ENCODE measurements around the gene CENPS.
"Not testable (repeated sequence)": the region's sequence is repeated elsewhere in the genome, so short reads cannot be mapped to it uniquely, and the experiment has no call there.

Gene CENPS

DNA sequence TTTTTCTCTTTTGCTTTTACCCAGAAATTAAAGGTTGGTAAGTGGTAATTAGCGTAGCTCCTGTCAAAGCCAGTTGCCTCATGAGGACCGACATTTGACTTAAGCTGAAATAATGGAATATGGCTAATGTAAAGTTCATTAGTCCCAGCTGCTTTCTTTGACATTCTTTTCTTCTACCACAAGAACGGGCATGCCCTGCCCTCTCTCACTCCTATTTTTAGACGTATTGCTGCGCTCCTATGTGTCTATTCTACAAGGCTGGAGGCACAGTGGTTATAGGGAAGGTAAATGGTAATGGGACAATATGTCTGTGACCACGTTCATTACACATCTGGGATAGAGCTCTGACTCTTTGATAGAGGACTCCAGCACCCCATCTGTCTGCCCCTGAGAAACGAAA lies 26.4 kb downstream of the CENPS start:
- DNase-seq = no peak

DNA sequence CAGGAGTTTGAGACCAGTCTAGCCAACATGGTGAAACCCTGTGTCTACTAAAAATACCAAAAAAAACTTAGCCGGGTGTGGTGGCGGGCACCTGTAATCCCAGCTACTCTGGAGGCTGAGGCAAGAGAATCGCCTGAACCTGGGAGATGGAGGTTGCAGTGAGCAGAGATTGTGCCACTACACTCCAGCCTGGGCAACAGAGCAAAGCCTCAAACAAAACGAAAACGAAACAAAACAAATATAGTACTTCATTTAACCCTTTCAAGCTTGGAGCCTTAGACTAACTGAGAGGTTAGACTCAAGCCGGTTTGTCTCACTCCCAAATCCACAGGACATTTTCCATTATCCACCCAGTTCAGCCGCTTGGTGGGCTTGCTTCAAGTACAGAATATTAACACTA lies 27.2 kb downstream of the CENPS start:
- DNase-seq = not testable (repeated sequence)

GRCh38 chr1:10457875-10458274 lies 27.6 kb downstream of the CENPS start:
- no peak for DNase-seq

- DNase-seq = no peak
These were observed 29.0 kb downstream of the CENPS start for GRCh38 chr1:10459184-10459583.

- DNase-seq = no peak
These were observed 36.8 kb downstream of the CENPS start for GRCh38 chr1:10467078-10467477.

GRCh38 chr1:10470043-10470442 lies 39.8 kb downstream of the CENPS start:
- DNase-seq = no peak

DNA sequence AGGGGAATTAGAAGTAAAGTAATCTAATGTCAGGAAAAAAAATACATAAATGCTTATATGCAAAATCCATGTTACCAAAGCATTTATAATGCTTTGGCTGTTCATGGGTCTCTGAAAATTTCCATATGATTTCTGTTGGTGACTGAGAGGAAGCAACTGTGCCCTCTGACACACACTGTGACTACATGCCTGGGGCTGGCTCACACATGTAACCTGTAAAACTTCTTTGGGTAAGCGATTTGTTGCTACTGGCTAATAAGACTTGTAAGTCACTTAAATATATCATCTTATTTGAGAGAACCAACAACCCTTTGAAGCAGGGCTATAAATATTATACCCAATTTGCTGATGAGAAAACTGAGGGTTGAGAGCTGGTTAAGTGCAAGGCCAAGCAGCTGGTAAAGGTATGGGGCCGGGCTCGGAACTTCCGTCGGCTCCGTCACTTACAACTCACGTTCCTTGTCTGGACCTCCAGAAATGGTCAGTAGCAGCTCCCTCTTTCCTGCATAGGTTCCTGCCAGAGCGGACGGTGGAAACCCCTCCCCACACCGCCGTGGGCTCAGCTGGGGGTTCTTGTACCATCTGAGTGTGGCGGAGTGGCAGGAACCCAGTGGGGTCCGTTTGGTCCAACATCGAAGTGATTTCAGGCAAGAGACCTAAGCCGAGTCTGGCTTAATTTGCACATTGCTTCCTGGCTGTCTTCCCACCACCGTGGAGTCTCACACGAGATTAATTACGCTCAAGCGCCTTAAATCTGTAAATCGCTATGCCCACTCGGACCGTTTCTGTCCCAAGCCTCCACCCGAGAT lies 41.4 kb downstream of the CENPS start:
- peak; percentile 12 for DNase-seq

- DNase-seq = peak; percentile 94
These were observed 42.2 kb downstream of the CENPS start, which contains the start of gene DFFA for GRCh38 chr1:10472220-10473144. Gene DFFA (minus strand): TSS chr1:10472529. CDS start chr1:10472458, 71 bp downstream.

DNA sequence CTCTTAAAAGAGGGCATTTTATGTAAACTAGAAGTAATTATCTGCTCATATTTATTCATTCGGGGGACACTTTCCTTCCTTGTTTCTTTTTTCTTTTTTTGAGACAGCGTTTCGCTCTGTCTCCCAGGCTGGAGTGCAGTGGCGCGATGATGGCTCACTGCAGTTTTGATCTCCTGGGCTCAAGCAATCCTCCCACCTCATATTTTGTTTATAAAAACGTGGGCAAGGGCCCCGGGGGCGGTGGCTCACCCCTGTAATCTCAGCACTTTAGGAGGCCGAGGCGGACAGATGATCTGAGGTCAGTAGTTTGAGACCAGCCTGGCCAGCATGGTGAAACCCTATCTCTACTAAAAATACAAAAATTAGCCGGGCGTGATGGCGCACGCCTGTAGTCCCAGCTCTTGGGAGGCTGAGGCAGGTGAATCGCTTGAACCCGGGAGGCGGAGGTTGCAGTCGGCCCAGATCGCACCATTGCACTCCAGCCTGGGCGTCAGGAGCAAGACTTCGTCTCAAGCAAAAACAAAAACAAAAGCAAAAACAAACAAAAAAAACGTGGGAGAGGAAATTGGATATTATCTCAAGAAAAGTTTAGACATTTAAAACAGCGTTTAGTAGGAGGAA lies 43.0 kb downstream of the CENPS start:
- no peak for DNase-seq

DNA sequence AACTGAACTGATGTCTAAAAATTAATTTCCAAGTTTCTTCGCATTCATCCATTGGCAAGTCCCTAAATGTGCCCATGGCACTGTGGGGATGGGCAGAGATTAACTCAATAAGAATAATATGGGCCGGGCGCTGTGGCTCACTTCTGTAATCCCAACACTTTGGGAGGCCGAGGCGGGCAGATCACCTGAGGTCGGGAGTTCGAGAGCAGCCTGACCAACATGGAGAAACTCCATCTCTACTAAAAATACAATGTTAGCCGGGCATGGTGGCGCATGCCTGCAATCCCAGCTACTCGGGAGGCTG lies 44.0 kb downstream of the CENPS start:
- not testable (repeated sequence) for DNase-seq

- DNase-seq = peak; percentile 93
These were observed 44.6 kb downstream of the CENPS start, which contains the start of gene PEX14 for GRCh38 chr1:10474613-10475507. Gene PEX14 (plus strand): TSS chr1:10474950. CDS start chr1:10474967, 17 bp downstream.

DNA sequence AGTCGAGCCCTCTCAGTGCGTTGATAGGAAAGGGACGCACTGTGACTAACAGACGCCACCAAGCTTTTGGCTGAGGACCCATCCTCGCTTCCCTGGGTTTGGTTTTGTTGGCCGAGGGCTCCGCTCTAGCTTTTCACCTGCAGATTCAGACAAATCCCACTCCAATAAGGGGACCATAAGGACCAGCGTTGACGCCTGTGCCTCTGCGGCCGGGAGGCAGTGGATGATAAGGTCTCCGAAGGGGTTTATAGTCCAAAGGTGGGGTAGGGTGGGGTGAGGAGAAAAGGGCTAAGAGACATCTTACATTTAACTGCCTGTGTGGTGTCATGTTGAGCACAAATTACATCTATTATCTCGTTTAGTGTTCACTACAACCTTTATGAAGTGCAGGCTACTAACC lies 45.3 kb downstream of the CENPS start:
- no peak for DNase-seq

DNA sequence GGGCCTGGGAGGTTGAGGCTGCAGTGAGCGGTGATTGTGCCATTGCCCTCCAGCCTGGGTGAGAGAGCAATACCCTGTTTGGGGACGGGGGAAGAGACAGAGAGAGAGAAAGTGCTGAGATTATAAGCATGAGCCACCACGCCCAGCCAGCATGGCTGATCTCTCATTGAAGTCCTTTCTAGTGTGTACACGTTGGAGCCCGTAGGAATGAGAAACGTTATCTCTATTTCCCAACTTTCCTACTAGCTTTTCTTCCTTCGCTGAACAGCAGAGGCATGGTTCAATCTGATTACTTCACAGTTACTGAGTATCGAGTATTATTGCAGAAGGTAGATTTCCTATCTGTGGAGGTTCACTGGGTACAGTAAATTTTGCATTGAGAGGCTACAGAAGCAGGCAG lies 49.1 kb downstream of the CENPS start:
- no peak for DNase-seq

GRCh38 chr1:10480614-10481013 lies 50.4 kb downstream of the CENPS start:
- DNase-seq = no peak

DNA sequence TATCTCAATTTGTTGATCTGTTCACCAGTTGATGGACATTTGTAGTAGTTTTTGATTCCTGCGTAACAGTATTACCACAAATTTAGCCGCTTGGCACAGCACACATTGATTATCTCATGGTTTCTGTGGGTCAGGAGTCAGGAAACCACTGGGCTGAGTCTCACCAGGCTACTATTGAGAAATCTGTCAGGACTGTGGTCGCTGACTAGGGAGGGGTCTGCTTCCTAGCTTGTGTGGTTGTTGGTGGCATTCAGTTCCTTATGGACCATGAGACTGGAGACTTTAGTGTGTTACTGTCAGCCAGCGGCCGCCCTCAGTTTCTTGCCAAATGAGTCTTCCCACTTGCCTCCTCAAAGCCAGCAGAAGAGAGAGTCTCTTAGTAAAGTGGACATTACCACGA lies 54.3 kb downstream of the CENPS start:
- no peak for DNase-seq

DNA sequence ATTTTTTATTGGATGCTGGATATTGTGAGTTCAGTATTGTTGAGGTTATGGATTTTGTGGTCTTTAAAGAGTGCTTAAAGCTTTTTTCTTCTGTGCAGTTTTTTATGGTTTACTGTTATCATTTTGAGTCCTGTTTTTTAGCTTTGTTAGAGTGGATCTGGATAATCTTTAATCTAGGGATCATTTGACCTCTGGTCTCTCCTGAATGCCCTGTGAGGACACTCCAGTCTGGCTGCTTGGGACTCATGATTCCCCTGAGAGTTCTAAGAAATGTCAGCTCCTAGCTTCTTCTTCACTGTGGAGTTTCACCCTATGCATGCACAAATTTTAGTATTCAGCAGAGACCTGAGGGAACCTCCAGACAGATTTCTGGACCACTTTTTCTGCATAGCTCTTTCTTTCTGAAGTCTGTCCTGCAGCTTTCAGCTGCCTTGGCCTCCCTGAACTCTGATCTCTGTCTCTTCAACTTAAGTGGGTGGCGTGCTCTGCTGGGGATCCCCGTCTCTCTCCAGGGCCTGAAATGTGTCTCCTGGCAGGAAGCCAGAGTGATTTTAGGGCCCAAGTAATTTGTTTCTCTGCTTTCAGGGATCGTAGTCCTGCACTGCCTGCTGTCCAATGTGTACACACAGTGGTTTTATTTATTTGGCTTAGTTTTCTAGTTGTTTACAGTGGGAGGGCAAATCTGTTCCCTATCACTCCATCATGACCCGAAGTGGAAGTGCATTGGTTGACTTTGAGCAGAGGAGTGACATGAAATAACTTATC lies 59.2 kb downstream of the CENPS start:
- DNase-seq = no peak

DNA sequence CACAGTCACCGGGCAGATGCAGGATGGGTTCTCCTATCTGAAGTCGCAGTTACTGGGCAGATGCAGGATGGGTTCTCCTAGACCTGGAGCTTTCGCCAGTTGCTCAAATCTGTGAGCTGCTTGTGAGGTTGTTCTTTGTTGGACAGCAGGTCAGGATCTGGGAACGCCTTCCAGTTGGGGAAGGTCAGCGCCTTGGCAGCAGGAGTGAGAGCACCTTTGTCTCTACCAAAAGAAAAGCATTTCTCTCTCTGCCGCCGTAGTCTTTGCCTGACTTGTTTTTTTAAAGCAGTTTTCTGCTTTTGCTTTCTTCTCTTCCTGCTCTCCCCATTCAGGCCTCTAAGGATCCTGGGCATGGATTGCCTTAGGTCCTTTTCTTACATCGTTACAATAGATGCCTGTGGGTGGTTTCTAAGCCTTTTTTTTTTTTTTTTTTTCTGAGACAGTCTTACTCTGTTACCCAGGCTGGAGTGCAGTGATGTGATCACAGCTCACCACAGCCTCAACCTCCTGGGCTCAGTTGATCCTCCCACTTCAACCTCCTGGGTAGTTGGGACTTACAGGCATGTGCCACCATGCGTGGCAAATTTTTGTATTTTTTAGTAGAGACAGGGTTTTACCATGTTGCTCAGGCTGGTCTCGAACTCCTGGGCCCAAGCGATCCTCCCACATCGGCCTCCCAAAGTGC lies 60.2 kb downstream of the CENPS start:
- no peak for DNase-seq

Data from activated CD4-positive, alpha-beta T cell treated with anti-CD3 and anti-CD28 coated beads for 48 hours (primary cell).